GM12878 (cell line): ENCODE results near the gene CNN1. TPM values are rescaled to one million over a fixed set of nuclear protein-coding genes. Genes with fewer than 3 reads are reported as not detected.

ENCODE experiments used
- ATF3 ChIP-seq: IDR thresholded peaks from 2 replicates; pipeline ENCODE4 v1.6.1; 2011; ENCODE audit warnings: low read depth, mild to moderate bottlenecking, low read length, moderate library complexity, borderline replicate concordance; ENCODE audit errors: extremely low read depth
- CREB1 ChIP-seq: IDR thresholded peaks from 2 replicates; pipeline ENCODE4 v1.6.1; 2012; ENCODE audit warnings: low read depth, mild to moderate bottlenecking, inconsistent platforms
- ELK1 ChIP-seq: IDR thresholded peaks from 2 replicates; pipeline ENCODE4 v1.6.1; 2012; ENCODE audit warnings: low read depth, low read length, improper control_type of control experiment
- FOXM1 ChIP-seq: IDR thresholded peaks from 2 replicates; pipeline ENCODE4 v1.6.1; 2012; ENCODE audit warnings: low read depth, mild to moderate bottlenecking, inconsistent platforms, low read length, moderate library complexity
- HDAC2 ChIP-seq: fragments of 200-600 bp; sonication (generic); IDR thresholded peaks from 2 replicates; pipeline ENCODE4 v1.6.1; 2017
- HSF1 ChIP-seq: fragments of 150-350 bp; IDR thresholded peaks from 2 replicates; pipeline ENCODE4 v1.6.1; 2014; ENCODE audit warnings: mild to moderate bottlenecking, low read depth, low read length
- IKZF2 ChIP-seq, 2 experiments: fragments of 450-650 bp; IDR thresholded peaks; 2 replicates each; pipeline ENCODE4 v1.6.1; 2017; ENCODE audit warnings: mild to moderate bottlenecking in 2 of 2, moderate library complexity in 2 of 2
- MEF2A ChIP-seq: IDR thresholded peaks from 2 replicates; pipeline ENCODE4 v1.6.1; 2011; ENCODE audit warnings: low read depth, mild to moderate bottlenecking, low read length, moderate library complexity; ENCODE audit not compliant: insufficient read depth
- MXI1 ChIP-seq: fragments of 150-350 bp; IDR thresholded peaks from 2 replicates; pipeline ENCODE4 v1.6.1; 2011; ENCODE audit warnings: low read depth, mild to moderate bottlenecking, inconsistent platforms, low read length, improper control_type of control experiment
- NFIC ChIP-seq: IDR thresholded peaks from 2 replicates; pipeline ENCODE4 v1.6.1; 2012; ENCODE audit warnings: low read depth, mild to moderate bottlenecking, inconsistent platforms, low read length, moderate library complexity
- NFYB ChIP-seq: IDR thresholded peaks from 2 replicates; pipeline ENCODE4 v1.6.1; 2011; ENCODE audit warnings: low read depth, mild to moderate bottlenecking, low read length, improper control_type of control experiment, moderate library complexity; ENCODE audit not compliant: insufficient read depth
- NRF1 ChIP-seq: conservative IDR thresholded peaks from 2 replicates; pipeline ENCODE4 v1.6.1; 2011; ENCODE audit warnings: mild to moderate bottlenecking, low read depth, low read length, improper control_type of control experiment
- PAX8 ChIP-seq: fragments of 450-650 bp; IDR thresholded peaks from 2 replicates; pipeline ENCODE4 v1.6.1; 2017; ENCODE audit warnings: mild to moderate bottlenecking, moderate library complexity
- PKNOX1 ChIP-seq: fragments of 450-650 bp; IDR thresholded peaks from 2 replicates; pipeline ENCODE4 v1.6.1; 2016; ENCODE audit warnings: mild to moderate bottlenecking
- RBBP5 ChIP-seq: fragments of 200-600 bp; sonication (generic); conservative IDR thresholded peaks from 2 replicates; pipeline ENCODE4 v1.6.1; 2016
- REST ChIP-seq: IDR thresholded peaks from 2 replicates; pipeline ENCODE4 v1.6.1; 2012; ENCODE audit warnings: mild to moderate bottlenecking, low read depth, low read length
- SMC3 ChIP-seq: IDR thresholded peaks from 2 replicates; pipeline ENCODE4 v1.6.1; 2011; ENCODE audit warnings: low read length, improper control_type of control experiment, borderline replicate concordance
- TARDBP ChIP-seq: IDR thresholded peaks from 2 replicates; pipeline ENCODE4 v1.6.1; 2016; ENCODE audit warnings: borderline replicate concordance
- ZBTB33 ChIP-seq: fragments of 450-650 bp; IDR thresholded peaks from 2 replicates; pipeline ENCODE4 v1.6.1; 2017; ENCODE audit warnings: mild to moderate bottlenecking
- ZNF274 ChIP-seq: IDR thresholded peaks from one replicate; pipeline ENCODE4 v1.8.0; 2011; ENCODE audit not compliant: insufficient read length, insufficient read depth
- ZSCAN29 ChIP-seq: fragments of 450-650 bp; IDR thresholded peaks from 2 replicates; pipeline ENCODE4 v1.6.1; 2017; ENCODE audit warnings: mild to moderate bottlenecking, moderate library complexity
- polyA plus RNA-seq, 11 experiments: library from polyadenylated mRNA; depleted of rRNA in 4 of 11; unstranded in 6 of 11; stranded (reverse) in 5 of 11; fragments of >200 nt; fragmentation: Nextera tagmentation in 4 of 11; fragmentation: Illumina TruSeq in 1 of 11; extraction: Ambion mirVana in 4 of 11; extraction: Trizol in 1 of 11; gene quantifications; 1 replicate in 1 of 11; 2 replicates in 10 of 11; pipeline versions ENCODE4 v1.2.1 to v1.2.3, GENCODE V29; 2011 to 2016; ENCODE audit warnings: inconsistent platforms in 2 of 11, missing spikeins in 2 of 11, low read depth in 1 of 11
- total RNA-seq, 4 experiments: library from RNA; depleted of rRNA in 3 of 4; stranded (reverse); fragments of >200 nt in 3 of 4; fragmentation: Illumina TruSeq in 1 of 4; extraction: Trizol in 1 of 4; gene quantifications; 2 replicates each; pipeline versions ENCODE4 v1.2.1 to v1.2.3, GENCODE V29; 2013 to 2021

Gene CNN1
- total and polyA plus RNA-seq, 10 of the 15 experiments (the other 5 are each of a cell fraction or from before 2014, with no cell fraction given) = 0.03 to 0.58 (median 0.22) TPM; not detected in 1

GRCh38 chr19:11535792-11536595 lies 2.7 kb upstream of the CNN1 start (continued):
- no peak for TF ChIP-seq HSF1
- TF ChIP-seq SMC3 = peak; percentile 67
- TF ChIP-seq PKNOX1 = 0 out of 2 replicates have a peak, but pooled peaks have one; percentile 5
- no peak for TF ChIP-seq ELK1
- no peak for TF ChIP-seq HDAC2
- no peak for TF ChIP-seq PAX8
- TF ChIP-seq IKZF2 (IDR thresholded peaks at IDR 0.05) = no peak
- TF ChIP-seq NRF1 = no peak
- TF ChIP-seq MXI1 = 0 out of 2 replicates have a peak, but pooled peaks have one; percentile 29
- peak; percentile 91 for TF ChIP-seq CREB1
- TF ChIP-seq ATF3 = no peak
- no peak for TF ChIP-seq RBBP5
- TF ChIP-seq ZBTB33 = no peak
- TF ChIP-seq NFIC = no peak
- no peak for TF ChIP-seq ZNF274
- no peak for TF ChIP-seq ZSCAN29
- no peak for TF ChIP-seq FOXM1
- no peak for TF ChIP-seq TARDBP
- no peak for TF ChIP-seq REST
- TF ChIP-seq MEF2A = peak; percentile 45; the same call in 1 of the 2 replicates
- no peak for TF ChIP-seq NFYB
